Measurements from ENCODE around the gene DENND5A.

Gene DENND5A

DNA sequence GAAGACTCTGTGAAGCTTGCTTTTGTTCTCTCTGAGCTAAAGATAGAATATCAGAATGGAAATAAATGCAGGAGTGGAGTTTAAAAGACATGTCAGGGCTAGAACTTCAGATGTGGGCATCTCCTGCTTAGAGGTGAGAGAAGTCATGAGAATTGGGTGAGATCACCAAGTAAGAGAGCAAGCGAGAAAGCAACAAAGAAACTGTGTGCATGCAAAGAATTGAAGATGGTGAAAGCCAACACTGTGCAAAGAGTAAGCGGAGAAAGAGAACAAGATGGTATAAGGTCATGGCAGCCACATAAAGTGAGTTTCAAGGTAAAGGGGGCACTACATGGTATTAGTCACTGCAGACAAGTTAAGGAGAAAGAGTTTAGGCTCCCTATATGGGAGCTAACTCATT is 116.4 kb downstream of the DENND5A start:
- H3K9me3 Mint-ChIP-seq = no peaks in the 10 kb centered on the region
- peaks cover 72% of the 10 kb centered on the region for H3K36me3 Mint-ChIP-seq (ENCODE audit: low read depth)
- no peak overlapping the region for H3K27ac Mint-ChIP-seq
- TF ChIP-seq, protein P1, sequence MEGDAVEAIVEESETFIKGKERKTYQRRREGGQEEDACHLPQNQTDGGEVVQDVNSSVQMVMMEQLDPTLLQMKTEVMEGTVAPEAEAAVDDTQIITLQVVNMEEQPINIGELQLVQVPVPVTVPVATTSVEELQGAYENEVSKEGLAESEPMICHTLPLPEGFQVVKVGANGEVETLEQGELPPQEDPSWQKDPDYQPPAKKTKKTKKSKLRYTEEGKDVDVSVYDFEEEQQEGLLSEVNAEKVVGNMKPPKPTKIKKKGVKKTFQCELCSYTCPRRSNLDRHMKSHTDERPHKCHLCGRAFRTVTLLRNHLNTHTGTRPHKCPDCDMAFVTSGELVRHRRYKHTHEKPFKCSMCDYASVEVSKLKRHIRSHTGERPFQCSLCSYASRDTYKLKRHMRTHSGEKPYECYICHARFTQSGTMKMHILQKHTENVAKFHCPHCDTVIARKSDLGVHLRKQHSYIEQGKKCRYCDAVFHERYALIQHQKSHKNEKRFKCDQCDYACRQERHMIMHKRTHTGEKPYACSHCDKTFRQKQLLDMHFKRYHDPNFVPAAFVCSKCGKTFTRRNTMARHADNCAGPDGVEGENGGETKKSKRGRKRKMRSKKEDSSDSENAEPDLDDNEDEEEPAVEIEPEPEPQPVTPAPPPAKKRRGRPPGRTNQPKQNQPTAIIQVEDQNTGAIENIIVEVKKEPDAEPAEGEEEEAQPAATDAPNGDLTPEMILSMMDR (IDR thresholded peaks at IDR 0.05; ENCODE audit: unreplicated experiment in 3 of 3) = no peak
- H3K4me1 Mint-ChIP-seq = no peaks in the 10 kb centered on the region
- no peaks in the 10 kb centered on the region for H3K27me3 Mint-ChIP-seq (ENCODE audit: low read depth)
- no peak overlapping the region for H3K4me3 Mint-ChIP-seq

DNA sequence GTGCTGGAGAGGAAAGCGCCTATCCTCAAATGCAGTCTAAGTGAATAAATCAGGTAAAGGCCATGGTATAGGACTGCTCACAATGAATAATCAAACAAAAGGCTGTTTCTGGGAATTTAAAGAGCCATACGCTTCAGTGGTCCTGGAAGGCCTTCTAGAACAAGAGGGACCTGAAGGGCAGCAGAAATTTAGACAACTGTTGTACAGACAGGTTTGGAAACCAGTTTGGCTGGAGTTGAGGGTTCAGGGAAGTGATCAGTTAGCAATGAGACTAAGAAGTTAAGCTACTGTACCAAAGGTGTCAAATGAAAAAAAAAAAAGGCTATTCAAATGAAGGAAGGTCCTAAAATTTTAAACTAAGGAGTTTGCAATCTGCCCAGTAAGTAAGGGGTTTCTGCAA is 117.1 kb downstream of the DENND5A start:
- Mint-ChIP-seq H3K27ac (no peak overlapping the region), H3K36me3 (ENCODE audit: low read depth) (peaks cover 75% of the 10 kb centered on the region), H3K4me1 (no peaks in the 10 kb centered on the region), H3K27me3 (ENCODE audit: low read depth) (no peaks in the 10 kb centered on the region), H3K4me3 (no peak overlapping the region), H3K9me3 (no peaks in the 10 kb centered on the region)
- TF ChIP-seq, protein P1 (IDR thresholded peaks at IDR 0.05; ENCODE audit: unreplicated experiment in 3 of 3) = no peak

DNA sequence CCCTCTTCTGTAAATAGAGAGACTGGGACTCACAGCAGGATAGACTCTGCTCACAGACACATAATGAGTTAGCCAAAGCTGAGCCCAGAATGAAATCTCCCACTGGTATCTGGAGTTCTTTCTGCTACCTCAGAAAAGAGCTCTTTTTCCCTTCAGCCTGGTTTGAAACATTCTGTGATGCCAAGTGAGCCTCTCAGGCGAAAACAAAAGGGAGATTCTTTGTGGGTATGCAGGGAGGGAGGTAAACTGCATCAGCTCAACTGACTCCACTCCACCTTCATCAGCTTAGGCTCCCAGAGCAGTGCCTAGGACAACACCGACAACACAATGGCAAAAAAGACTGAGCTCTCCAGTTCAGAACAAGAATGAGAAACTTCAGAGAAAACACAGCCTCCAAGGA is 118.7 kb downstream of the DENND5A start:
- no peaks in the 10 kb centered on the region for H3K4me1 Mint-ChIP-seq
- H3K27ac Mint-ChIP-seq = no peak overlapping the region
- H3K9me3 Mint-ChIP-seq = no peaks in the 10 kb centered on the region
- no peaks in the 10 kb centered on the region for H3K27me3 Mint-ChIP-seq (ENCODE audit: low read depth)
- no peak overlapping the region for H3K4me3 Mint-ChIP-seq
- TF ChIP-seq, protein P1 (IDR thresholded peaks at IDR 0.05; ENCODE audit: unreplicated experiment in 3 of 3) = no peak
- H3K36me3 Mint-ChIP-seq (ENCODE audit: low read depth) = peaks cover 79% of the 10 kb centered on the region

DNA sequence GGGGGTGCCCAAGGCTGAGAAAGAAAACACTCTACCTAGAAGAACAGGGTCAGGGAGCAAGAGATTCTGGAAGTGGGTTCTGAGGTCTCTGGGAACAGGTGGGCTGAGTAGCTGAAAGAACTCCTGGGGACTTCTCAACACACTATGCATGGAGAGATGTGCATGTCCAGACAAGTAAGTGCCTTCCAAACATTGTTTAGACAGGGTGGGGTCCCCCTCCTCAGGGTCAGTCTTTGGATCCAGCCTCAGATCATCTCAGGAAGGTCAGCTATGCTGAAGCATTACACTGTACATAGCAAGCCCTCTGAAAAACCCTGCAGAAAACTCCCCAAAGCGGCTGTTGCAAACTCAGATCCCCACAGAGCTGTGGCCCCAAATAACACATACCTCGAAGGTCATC is 119.9 kb downstream of the DENND5A start:
- no peak overlapping the region for H3K4me3 Mint-ChIP-seq
- no peak overlapping the region for H3K27ac Mint-ChIP-seq
- TF ChIP-seq, protein P1 (IDR thresholded peaks at IDR 0.05; ENCODE audit: unreplicated experiment in 3 of 3) = no peak
- no peaks in the 10 kb centered on the region for H3K4me1 Mint-ChIP-seq
- H3K9me3 Mint-ChIP-seq = no peaks in the 10 kb centered on the region
- peaks cover 78% of the 10 kb centered on the region for H3K36me3 Mint-ChIP-seq (ENCODE audit: low read depth)
- H3K27me3 Mint-ChIP-seq (ENCODE audit: low read depth) = no peaks in the 10 kb centered on the region

DNA sequence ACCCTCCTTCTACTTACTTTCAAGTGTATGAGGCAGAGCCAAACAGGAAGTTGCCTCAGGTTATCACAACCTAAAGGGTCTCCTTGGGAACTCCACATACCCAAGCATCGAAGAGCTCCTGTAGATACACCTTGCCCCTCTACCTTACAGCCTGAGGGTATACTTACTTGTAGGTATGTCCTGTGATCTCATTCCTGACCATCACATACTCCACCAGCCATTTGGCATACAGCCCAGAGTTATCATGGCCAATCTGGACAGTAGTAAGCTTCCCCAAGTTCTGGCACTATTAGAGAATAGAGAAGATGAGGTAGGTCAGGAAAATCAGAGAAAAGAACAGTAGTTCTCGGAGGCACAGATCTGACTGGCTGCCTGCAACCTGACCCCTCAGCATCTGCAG is 120.3 kb downstream of the DENND5A start:
- Mint-ChIP-seq H3K9me3 (no peaks in the 10 kb centered on the region), H3K4me1 (no peaks in the 10 kb centered on the region), H3K27ac (no peak overlapping the region), H3K36me3 (ENCODE audit: low read depth) (peaks cover 80% of the 10 kb centered on the region), H3K4me3 (no peak overlapping the region), H3K27me3 (ENCODE audit: low read depth) (no peaks in the 10 kb centered on the region)
- TF ChIP-seq, protein P1 (IDR thresholded peaks at IDR 0.05; ENCODE audit: unreplicated experiment in 3 of 3) = no peak

DNA sequence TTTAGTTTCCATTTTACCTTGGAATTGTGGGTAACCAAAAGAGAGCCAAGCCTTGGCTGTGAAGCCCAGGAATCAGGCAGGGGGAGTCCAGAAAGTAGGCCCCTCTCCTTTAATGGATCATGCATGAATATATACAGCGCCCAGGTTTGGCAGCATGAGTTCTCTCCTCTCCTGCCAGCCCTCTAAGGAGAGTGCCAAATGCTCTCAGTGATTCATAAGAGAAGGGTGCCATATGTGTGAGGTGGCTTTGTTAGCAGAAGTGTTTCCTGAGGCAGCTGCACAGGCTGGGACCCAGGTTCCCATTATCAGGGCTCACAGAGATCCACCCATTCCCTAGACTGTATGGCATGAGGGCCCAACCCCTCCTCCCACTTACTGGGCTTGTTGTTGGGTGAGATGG is 121.4 kb downstream of the DENND5A start:
- H3K4me1 Mint-ChIP-seq = peaks cover 4% of the 10 kb centered on the region
- no peak overlapping the region for H3K27ac Mint-ChIP-seq
- TF ChIP-seq, protein P1 (IDR thresholded peaks at IDR 0.05; ENCODE audit: unreplicated experiment in 3 of 3) = no peak
- H3K9me3 Mint-ChIP-seq = no peaks in the 10 kb centered on the region
- H3K4me3 Mint-ChIP-seq = no peak overlapping the region
- H3K27me3 Mint-ChIP-seq (ENCODE audit: low read depth) = no peaks in the 10 kb centered on the region
- H3K36me3 Mint-ChIP-seq (ENCODE audit: low read depth) = peaks cover 75% of the 10 kb centered on the region
